Thoracic aorta (tissue), 2 donors: Measurements from ENCODE around the gene MED13L. TPM values are rescaled to one million over a fixed set of nuclear protein-coding genes. Genes with fewer than 3 reads are reported as not detected.

Experiments
- ATAC-seq: fragments of 150-250 bp; one replicate; pipeline ENCODE4 v1.8.0; 2017; ENCODE audit warnings: low read depth; ENCODE audit not compliant: insufficient number of reproducible peaks, low FRiP score
- DNase-seq: peaks from one replicate; pipeline ENCODE4 v3.0.0-alpha.2; 2020; ENCODE audit warnings: low spot score
- H3K27ac ChIP-seq, 2 donors: fragments of 200-600 bp; sonication (generic); 1 replicate in 1 of 2; 2 replicates in 1 of 2; pipeline ENCODE4 v1.5.1; 2016; ENCODE audit warnings: mild to moderate bottlenecking in 2 of 2, moderate library complexity in 2 of 2
- H3K27me3 ChIP-seq: fragments of 200-600 bp; sonication (generic); replicated peaks from 2 replicates; pipeline ENCODE4 v1.6.0; 2016; ENCODE audit warnings: mild to moderate bottlenecking; ENCODE audit not compliant: insufficient read depth
- H3K36me3 ChIP-seq: fragments of 200-600 bp; sonication (generic); one replicate; pipeline ENCODE4 v1.5.1; 2016
- H3K4me1 ChIP-seq, 2 donors: fragments of 200-600 bp; sonication (generic); 1 replicate in 1 of 2; 2 replicates in 1 of 2; pipeline versions ENCODE4 v1.5.1 to v1.6.0; 2016; ENCODE audit warnings: low read depth in 2 of 2, mild to moderate bottlenecking in 1 of 2; ENCODE audit not compliant: control insufficient read depth in 1 of 2
- H3K4me3 ChIP-seq: fragments of 200-600 bp; sonication (generic); 2 replicates; pipeline ENCODE4 v1.5.1; 2016; ENCODE audit warnings: mild to moderate bottlenecking
- H3K9me3 ChIP-seq: fragments of 200-600 bp; sonication (generic); 2 replicates; pipeline ENCODE4 v1.5.1; 2016
- total RNA-seq, 2 donors: library from RNA; depleted of rRNA; stranded (reverse); fragments of >200 nt; gene quantifications; one replicate each; pipeline versions ENCODE4 v1.1.0 to v1.2.3, GENCODE V29; 2016
- TF ChIP-seq, protein P1 (sequence below): fragments of 200-600 bp; sonication (generic); IDR thresholded peaks from one replicate; pipeline ENCODE4 v1.5.1; 2019; ENCODE audit warnings: antibody characterized with exemption

The MED13L gene
- total RNA-seq, 2 donors from 2014 or later: 186 to 221 TPM

DNA sequence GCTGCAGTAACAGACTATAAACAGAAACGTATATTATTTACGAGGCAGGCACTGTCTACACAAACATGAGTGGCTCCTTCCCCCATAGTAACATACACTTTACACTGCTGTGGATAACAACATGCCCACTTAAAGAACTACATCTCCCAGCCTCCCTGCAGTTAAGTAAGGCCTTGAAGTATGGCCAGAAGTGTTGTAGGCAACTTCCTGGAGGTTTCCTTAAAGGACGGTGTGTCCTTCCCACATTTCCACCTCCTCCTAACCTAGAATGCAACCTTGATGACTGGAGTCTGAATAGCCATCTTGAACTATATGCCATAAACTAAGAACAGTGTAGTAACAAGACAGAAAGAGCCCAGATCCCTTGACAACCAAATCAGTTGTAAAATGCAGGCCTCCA lies 20.3 kb downstream of the MED13L start:
- TF ChIP-seq, protein P1, sequence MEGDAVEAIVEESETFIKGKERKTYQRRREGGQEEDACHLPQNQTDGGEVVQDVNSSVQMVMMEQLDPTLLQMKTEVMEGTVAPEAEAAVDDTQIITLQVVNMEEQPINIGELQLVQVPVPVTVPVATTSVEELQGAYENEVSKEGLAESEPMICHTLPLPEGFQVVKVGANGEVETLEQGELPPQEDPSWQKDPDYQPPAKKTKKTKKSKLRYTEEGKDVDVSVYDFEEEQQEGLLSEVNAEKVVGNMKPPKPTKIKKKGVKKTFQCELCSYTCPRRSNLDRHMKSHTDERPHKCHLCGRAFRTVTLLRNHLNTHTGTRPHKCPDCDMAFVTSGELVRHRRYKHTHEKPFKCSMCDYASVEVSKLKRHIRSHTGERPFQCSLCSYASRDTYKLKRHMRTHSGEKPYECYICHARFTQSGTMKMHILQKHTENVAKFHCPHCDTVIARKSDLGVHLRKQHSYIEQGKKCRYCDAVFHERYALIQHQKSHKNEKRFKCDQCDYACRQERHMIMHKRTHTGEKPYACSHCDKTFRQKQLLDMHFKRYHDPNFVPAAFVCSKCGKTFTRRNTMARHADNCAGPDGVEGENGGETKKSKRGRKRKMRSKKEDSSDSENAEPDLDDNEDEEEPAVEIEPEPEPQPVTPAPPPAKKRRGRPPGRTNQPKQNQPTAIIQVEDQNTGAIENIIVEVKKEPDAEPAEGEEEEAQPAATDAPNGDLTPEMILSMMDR: no peak
- Histone ChIP-seq H3K27me3 (no peaks in the 10 kb centered on the region), H3K36me3 (no peaks in the 10 kb centered on the region), H3K4me1 (peaks cover 39 to 77% of the 10 kb centered on the region in 2 donors), H3K27ac (no peak overlapping the region), H3K9me3 (no peaks in the 10 kb centered on the region), H3K4me3 (no peak overlapping the region)
- ATAC-seq: no peak
- no peak for DNase-seq

DNA sequence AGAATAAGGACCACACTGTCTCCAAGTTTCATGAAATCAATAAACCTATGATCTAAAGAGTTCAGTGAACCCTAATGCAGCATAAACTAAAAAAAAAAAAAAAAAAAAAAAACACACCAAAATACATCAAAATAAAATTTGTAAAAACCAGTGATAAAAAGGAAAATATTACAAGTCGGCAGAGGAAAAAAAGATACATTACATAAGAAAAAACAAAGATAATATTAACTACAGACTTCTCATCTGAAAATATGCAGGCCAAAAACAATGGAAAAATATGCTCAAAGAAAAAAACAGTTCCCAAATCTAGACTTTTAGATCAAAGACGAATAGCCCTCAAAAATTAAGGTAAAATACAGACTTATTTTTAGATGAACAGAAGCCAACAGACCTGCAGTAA lies 27.6 kb downstream of the MED13L start:
- Histone ChIP-seq H3K4me1 (peaks cover 37 to 45% of the 10 kb centered on the region in 2 donors), H3K36me3 (no peaks in the 10 kb centered on the region), H3K27ac (no peak overlapping the region), H3K4me3 (no peak overlapping the region), H3K27me3 (no peaks in the 10 kb centered on the region), H3K9me3 (peaks cover 4% of the 10 kb centered on the region)
- TF ChIP-seq, protein P1: no peak
- no peak for ATAC-seq
- no peak for DNase-seq

DNA sequence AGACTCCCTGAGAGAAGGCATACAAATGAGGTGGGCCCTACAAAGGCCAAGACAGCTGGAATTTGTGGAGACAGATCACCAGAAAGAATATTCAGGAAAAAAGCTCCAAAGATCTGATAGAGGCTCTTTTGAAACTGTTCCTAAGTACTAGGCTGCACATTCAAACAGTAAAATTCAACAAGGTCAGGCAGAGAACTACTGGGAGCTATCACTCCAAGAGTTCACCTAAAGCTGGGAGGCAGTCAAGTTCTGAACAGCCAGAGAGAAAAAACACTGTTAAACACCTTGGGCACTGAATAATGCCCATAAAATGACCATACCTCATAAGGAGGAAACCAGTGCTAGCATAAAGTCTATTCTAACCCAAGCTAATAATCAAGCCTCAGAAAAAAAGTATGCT lies 28.6 kb downstream of the MED13L start:
- DNase-seq (no peak), ATAC-seq (no peak)
- peaks cover 45 to 47% of the 10 kb centered on the region in 2 donors for H3K4me1 ChIP-seq
- TF ChIP-seq, protein P1: no peak
- H3K36me3 ChIP-seq: no peaks in the 10 kb centered on the region
- no peak overlapping the region for H3K4me3 ChIP-seq
- H3K27ac ChIP-seq: no peak overlapping the region
- H3K9me3 ChIP-seq: peaks cover 4% of the 10 kb centered on the region
- no peaks in the 10 kb centered on the region for H3K27me3 ChIP-seq

DNA sequence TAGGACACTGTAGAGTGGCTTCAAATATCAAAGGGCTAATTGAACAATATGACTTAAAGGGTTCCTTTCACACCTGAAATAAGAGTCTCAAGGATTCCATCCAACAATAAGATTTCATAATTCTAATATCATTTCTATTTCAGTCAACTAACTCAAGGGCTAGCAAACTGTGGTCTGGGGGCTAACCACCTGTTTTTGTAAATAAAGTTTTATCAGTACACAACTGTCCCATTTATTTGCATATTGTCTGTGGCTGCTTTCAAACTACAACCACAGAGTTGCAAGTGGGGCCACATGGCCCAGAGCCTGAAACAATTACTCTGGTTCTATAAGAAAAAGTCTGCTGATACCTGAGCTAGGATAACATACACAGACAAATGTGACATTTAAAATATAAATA lies 29.1 kb downstream of the MED13L start:
- TF ChIP-seq, protein P1: no peak
- H3K27me3 ChIP-seq: no peaks in the 10 kb centered on the region
- peaks cover 49 to 52% of the 10 kb centered on the region in 2 donors for H3K4me1 ChIP-seq
- peaks cover 4% of the 10 kb centered on the region for H3K9me3 ChIP-seq
- no peaks in the 10 kb centered on the region for H3K36me3 ChIP-seq
- no peak overlapping the region for H3K27ac ChIP-seq
- no peak for DNase-seq
- ATAC-seq: no peak
- no peak overlapping the region for H3K4me3 ChIP-seq

DNA sequence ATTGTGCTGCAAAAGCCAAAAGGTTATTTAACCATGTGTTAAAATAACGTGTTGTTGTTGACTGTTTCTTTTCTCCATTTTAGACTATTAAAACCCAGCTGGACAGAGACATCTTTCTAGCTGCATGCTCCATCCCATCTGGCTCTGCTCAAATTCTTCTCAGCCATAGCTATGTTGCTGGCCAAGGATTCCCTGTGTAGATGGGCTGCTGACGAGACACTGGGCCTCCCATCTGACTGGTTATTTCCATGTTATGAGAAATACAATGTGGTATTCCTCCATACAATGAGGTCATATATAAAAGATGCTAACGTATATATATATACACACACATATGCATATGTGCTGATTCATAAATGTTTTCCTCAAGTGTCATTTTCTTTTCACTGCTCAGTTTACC lies 30.1 kb downstream of the MED13L start:
- DNase-seq: no peak
- Histone ChIP-seq H3K9me3 (peaks cover 4% of the 10 kb centered on the region), H3K27ac (no peak overlapping the region), H3K4me1 (peaks cover 60 to 63% of the 10 kb centered on the region in 2 donors), H3K36me3 (no peaks in the 10 kb centered on the region), H3K4me3 (no peak overlapping the region), H3K27me3 (no peaks in the 10 kb centered on the region)
- no peak for ATAC-seq
- TF ChIP-seq, protein P1: no peak
